GM15510 (cell line): Measurements from ENCODE around the gene OTX1.

ENCODE experiments used
- POLR2A ChIP-seq: IDR thresholded peaks from 3 replicates; pipeline ENCODE4 v1.6.1; 2011; ENCODE audit warnings: borderline replicate concordance; ENCODE audit not compliant: insufficient read length; ENCODE audit errors: extremely low read depth

Gene OTX1

DNA sequence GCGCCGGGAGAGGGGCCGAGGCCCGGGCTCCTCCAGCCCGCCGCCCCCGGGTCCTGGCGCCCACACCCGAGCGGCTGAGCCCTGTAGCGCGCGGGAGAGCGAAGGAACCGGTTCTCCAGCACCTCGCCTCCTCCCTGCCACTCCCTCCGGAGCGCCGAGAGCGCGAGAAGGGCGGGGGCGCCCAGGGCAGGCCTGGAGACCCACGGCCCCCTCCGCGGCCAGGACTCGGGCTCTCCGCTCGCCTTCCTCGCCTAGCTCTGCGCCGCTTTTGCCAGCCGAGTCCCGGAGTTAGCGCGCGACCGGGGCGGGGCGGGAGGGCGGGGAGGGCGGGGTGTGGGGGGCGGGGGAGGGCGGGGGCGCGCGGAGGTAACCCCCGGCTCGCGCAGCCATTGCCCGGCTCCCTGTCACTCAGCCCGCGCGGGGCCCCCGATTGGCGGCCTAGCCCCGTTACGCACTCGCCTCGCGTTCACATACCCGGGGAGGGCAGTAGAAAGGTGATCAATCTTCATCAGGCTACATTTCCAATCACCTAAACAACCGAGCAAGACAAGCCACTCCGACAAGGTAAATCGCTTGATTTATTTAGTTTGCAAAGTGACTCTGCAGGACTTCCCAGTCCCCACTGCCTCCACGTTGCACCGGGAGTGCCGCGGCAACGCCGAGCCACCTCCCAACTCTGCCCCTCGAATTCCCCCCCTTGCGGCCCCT is at the start of gene OTX1:
Gene OTX1 (plus strand): TSS at position 497 of the 708 bp plus-strand sequence. CDS start 2,161 bp downstream, outside the sequence.
- no peak for TF ChIP-seq POLR2A

DNA sequence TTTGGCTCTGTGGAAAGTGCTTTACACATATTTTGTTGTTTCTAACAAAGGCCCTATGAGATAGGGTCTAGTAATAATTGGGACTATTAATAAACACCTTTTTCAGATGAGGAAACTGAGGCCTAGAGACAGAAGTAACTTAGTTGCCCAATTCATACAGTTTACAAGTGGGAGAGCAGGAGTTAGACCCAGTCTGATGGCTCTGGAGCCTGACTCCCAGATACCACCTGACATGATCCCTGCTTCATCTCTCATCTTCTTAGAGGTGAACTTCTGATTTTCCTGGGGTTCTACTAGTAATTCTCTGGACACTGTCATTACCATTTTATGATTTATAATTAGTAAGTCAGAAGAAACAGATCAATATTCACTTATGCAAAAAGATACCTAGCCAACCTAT is 49.1 kb upstream of the OTX1 start:
- TF ChIP-seq POLR2A: no peak

DNA sequence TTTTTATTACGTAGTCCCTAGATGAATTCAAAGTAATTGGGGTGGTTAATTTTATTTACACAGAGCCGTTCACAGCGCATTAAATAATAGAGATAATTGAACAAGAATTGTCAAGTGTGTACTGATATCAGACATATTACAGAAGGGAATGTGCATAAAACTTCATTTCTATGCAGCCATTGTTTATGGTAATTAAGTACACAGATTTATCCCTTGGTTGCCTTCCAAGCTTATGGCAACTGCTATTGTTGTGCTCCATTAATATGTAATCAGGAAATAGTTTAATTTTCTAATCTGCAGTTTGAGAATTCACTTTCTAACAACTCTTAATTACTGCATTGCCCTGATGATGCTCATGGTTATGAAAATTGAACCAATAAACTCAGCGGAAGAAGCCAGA is 47.3 kb upstream of the OTX1 start:
- no peak for TF ChIP-seq POLR2A

DNA sequence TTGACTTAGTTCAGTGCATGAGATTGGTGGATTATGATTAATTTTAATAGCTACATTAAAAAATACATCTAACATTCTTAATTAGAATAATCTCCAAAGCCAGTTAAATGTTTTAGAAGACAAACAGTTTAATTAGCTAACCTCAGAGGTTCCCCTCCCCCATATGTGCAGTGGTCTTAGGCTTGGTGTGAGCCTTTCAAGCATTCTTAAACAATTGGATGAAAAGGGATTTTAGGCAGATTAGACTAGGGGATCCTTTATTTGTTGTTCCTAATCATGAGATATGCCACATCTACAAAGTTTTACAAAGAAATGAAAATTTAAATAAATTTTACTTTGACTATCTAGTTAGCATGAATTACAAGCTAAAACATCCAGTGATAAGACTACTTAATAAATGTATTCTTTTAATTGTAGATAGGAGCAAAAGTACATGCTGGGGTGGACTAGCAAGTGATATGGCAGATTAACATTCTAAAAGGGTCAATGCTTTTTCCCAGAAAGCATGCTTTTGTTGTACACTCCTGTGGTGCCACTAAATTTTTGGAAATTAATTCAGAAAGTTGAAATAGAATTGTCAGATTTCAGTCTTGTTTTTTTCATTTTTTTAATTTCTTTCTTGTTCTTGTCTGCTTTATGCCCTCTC is 42.7 kb upstream of the OTX1 start:
- TF ChIP-seq POLR2A: no peak

DNA sequence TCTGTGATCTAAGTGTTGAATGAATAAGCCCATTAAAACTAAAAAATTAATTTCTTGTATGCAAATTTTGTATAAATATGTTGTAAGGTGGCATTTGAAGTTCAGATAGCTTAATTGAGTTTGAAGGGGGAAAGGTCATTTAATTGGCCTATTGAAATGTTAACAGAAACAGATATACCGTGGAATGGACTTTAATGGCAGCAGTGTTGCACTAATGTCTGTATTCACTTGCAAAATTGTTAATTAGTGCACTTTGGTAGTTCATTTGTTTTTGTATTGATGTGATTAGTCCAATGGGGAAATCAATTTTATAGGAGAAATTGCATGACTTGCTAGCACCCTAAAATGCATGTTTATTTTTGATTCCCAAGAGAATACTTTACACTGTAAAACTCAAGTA is 41.8 kb upstream of the OTX1 start:
- TF ChIP-seq POLR2A: no peak

DNA sequence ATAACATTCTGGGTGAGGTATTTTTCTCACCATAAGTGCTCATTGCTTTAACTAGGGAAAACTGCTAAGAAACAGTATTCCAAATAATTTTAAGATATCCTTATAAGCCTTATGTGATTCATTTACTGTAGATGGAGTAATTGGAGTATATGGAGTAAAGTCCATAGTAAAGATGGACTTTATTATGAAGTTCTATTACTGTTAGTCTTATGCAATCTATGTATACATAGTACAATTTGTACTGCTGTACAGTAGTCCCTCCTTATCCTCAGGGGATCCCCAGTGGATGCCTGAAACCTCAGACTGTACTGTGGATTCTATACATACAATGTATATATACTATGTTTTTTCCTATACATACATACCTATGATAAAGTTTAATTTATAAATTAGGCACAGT is 41.1 kb upstream of the OTX1 start:
- TF ChIP-seq POLR2A: no peak

DNA sequence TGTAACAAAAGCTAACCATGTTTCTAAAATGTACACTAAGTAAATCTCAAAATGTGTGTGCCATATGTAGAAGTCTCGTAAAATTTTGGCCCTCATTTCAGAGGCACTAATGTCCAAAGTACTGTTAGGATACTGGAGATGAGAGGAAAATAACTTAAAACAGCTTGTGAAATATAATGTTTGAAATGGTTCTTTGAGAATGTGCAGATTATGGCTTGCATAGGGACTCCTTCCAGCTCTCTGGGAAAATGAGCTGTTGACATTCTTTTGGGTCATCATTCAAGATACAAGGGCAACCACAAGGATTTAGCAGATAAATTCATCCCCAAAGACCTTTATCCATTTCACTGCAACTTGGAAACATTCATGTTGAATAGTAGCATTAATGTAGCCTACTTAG is 38.1 kb upstream of the OTX1 start:
- TF ChIP-seq POLR2A: no peak

DNA sequence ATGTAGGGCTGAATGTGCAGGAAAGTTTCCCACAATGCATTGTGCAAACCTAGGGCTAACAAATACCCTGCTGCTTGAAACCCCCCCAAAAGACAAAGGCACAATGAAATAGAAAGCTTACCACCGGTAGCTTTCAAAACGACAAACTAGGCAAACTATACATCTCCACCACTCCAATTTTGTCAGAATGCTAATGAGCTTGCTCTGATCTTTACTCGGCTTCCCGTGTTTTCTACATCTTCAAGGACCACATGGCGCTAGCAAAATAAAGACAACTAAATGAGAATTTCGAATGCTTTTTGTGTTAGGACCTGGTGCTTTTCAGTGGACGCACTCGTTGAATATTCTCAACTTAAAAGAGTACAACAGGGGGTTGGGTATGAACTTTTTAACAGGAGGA is 37.2 kb upstream of the OTX1 start:
- no peak for TF ChIP-seq POLR2A

DNA sequence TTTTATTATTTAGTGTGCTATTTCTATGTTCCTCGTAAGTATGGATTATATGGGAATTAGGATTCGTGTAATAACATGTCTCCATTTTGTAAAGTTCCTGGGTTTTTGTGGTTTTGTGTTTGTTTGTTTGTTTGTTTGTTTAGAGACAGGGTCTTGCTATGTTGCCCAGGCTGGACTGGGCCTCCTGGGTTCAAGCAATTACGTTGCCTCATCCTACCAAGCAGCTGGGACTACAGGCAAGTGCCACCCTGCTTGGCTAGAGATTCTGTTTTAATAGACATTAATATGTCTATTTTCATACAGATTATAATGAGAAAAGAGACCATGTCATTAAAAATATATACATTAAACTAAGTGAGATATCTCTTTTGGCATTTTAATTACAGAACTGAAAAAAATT is 35.2 kb upstream of the OTX1 start:
- no peak for TF ChIP-seq POLR2A

DNA sequence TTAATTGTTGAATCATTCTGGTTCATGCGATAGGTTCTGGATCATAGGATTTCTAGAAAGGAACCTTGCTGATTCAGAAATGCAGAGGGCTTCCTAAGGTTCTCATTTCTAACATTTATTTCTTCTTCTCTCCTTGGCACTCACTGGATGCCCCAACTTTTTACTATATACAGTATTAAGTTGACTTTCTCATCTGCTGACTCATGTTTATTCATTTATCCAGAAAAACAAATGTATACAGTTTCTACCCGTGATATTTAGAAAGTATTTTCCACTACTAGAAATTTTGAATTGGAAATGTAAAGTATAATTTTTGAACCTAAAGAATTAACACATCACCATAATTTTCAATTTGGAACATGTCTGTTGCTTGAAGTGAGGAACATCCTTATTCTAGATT is 32.2 kb upstream of the OTX1 start:
- no peak for TF ChIP-seq POLR2A

DNA sequence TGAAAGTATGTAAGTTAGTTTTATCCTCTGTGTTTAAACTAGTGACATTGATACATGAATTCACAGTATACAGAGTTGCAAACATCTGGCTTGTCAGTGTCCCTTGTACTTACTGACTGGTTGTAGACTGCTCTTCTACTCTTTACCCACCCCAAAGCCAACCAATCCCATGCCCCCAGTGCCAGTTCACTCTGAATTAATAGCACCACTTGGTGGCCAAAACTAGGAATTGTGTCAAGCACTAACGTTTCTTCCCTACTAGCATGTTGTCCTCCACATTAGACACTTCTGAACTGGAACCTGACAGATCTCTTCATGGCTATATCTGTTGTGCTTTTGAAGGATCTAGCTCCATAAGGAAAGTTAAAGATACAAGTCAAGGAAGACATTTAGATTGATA is 27.2 kb upstream of the OTX1 start:
- TF ChIP-seq POLR2A: no peak

DNA sequence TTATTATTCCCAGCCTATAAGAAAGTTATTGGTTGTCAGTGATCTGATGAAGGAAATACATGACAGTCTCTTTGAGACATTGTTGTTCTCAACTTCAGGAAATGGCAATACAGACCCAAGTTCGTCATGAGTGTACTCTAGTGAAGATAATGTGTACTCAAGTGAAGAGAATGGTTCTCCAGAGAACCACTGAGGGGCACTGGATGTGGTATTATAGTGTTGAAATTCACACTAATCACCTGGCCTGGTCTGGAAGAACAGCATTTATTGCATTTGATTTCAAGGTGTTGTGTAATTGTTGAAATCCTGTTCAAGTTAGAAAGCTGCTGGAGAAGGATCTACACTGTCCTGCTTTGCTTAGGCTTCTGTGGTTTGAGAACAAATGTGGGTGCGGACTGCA is 23.4 kb upstream of the OTX1 start:
- TF ChIP-seq POLR2A: no peak

DNA sequence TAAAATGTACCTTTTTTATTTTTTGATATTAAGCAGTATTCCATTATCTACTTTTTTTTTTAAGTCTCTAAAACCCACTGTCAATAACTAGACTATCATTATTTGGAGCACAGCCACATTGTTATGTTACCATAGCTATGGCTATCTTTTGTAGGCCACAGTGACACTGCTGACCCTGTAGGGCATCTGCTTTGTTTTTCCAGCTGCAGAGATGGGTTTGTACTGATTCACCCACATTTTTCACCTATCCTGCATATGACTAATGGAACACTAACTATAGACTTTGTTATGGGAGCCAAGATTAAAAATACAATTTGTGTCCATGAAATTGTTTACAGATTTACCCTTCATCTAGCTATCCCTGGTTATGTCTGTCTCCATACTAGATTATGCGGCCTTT is 21.6 kb upstream of the OTX1 start:
- no peak for TF ChIP-seq POLR2A

DNA sequence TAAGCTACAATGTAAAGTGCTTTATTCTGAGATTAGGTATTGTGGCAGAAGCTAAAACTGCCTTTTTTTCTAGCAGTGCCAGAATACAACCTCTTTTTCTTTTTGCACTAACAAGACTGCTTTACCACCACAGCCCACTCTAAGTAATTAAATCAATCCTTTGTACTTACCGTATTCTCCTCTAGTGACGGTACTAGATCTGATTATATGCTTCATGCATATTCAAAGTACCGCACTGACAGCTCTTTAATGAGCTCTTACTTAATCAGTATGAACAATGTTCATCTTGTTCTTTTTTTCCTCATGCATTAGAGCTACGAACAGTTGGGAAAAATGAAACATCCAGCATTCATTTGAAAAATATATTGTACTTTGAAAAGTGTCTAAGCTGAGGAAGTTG is 16.1 kb upstream of the OTX1 start:
- no peak for TF ChIP-seq POLR2A

DNA sequence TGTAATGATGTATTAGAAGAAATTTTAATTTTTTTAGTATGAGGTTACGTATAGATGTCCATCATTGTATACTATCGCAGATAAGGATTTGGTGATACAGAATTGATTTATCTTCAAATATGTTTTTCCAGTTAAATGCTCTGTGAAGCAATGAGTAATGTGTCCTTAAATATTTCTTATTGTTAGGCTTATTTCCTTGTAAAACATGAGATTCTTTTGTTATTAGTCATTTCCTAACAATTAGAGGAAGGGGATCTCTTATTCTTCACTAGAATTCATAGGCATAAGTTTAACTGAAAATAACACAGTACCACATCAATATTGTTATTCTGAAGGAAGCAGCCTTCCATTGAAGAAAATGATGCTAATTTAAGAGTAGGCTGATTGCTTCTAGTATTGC is 15.5 kb upstream of the OTX1 start:
- no peak for TF ChIP-seq POLR2A

DNA sequence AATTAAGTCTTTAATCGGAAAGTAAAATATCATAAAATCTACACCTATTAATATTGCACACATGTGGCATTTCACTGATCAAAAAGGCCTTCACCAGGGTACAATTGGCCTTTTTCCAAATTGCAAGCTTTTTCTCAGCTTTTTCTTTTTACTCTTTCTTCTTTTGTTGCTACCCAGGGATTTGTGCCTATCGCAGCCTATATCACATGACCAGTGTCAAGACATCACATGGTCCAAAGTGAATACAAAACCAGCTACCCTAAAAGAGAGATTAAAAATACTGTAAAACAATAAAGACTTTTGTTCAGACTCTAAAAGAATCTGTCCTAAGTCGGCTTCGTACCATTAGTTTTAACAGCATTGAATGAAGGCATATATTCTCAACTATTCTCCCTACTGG is 15.0 kb upstream of the OTX1 start:
- TF ChIP-seq POLR2A: no peak

DNA sequence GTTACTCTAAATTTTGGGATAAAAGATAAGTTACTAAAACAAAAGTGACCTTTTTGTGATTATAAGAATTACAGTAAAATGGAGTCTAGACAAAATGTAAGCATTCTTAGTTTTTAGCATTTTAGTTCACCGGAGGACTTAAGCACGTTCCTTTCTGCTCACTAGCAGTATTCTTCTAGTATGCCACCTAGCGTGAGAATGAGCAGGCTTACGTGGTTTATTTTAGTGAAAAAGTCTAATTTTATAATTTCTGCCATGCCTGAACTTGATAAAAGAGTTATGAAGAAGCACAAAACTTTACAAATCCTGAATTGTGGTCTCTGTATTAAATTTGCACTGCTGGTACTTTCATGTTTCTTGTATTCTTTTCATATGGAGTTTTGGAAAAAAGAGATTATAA is 12.6 kb upstream of the OTX1 start:
- TF ChIP-seq POLR2A: no peak

DNA sequence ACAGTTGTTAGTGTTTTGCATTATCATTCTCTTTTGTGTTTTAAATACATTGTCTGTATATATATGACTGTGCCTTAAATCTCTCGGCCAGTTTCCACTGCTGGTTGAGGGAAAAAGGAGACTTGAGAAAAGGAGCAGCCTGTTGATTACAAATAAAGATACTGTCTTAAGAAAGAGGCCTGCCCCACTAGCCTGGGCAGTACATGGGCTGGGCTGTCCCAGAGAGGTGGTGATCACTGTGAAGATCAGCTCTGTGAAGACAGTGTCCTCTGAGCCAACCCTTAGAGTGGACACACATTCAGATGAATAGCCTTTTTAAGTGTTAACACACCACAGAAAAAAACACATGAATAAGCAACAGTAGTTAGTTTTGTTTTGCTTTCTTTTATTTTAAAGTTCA is 10.0 kb upstream of the OTX1 start:
- no peak for TF ChIP-seq POLR2A

DNA sequence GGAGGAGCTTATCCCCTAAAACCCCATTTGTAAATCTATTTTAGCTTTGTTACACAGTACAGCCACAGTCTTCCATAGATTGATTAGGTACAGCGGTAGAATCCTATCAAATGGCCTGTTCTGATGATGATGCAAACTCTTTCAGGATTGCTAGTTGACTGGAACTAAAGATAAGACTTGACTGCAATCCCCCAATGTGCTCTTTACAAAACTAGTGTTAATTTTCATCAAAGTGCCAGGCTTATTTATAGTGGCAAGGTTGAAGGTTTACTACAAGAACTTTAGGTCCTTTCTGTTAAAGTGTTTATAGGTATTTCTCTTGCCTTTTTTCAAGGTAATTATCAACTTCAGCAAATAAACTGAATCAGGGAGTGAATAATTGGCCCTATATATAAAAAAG is 9.0 kb upstream of the OTX1 start:
- no peak for TF ChIP-seq POLR2A
